Lower leg skin (tissue), 4 donors: ENCODE data around the gene GPR87. TPM values are rescaled to one million over a fixed set of nuclear protein-coding genes. Genes with fewer than 3 reads are reported as not detected.

ENCODE experiments used
- DNase-seq, 2 donors: peaks; one replicate each; pipeline ENCODE4 v3.0.0-alpha.2; 2019; ENCODE audit warnings: low spot score in 2 of 2
- H3K4me3 ChIP-seq: fragments of 200-600 bp; sonication (generic); 2 replicates; pipeline ENCODE4 v1.5.1; 2017; ENCODE audit warnings: mild to moderate bottlenecking, low read depth; ENCODE audit not compliant: poor library complexity, severe bottlenecking
- POLR2A ChIP-seq, 2 donors: fragments of 450-650 bp; IDR thresholded peaks; one replicate each; pipeline ENCODE4 v1.6.1; 2016 to 2017; ENCODE audit warnings: antibody characterized with exemption in 2 of 2, mild to moderate bottlenecking in 1 of 2, moderate library complexity in 1 of 2
- WGBS, 2 donors: methylation state at CpG; one replicate each; pipeline ENCODE4 v1.1.5; 2018; 5-methylcytosine and 5-hydroxymethylcytosine counted together
- intact Hi-C: fragments of 100-400 bp; cut with DNase I; formaldehyde crosslinking; loops from one replicate; pipeline ENCODE4 v1.15.0; 2023; ENCODE audit warnings: low total_unique reads
- total RNA-seq, 4 donors: library from RNA; depleted of rRNA; stranded (reverse); fragments of >200 nt; gene quantifications; one replicate each; pipeline ENCODE4 v1.1.0, GENCODE V29; 2016
- TF ChIP-seq, protein P1 (sequence below), 3 donors: fragments of 450-650 bp; IDR thresholded peaks; one replicate each; pipeline ENCODE4 v1.5.1; 2016; ENCODE audit warnings: antibody characterized with exemption in 3 of 3, mild to moderate bottlenecking in 3 of 3, moderate library complexity in 2 of 3

GPR87 gene
- total RNA-seq, 4 donors from 2014 or later = 24.2 to 68.5 (median 55.4) TPM

DNA sequence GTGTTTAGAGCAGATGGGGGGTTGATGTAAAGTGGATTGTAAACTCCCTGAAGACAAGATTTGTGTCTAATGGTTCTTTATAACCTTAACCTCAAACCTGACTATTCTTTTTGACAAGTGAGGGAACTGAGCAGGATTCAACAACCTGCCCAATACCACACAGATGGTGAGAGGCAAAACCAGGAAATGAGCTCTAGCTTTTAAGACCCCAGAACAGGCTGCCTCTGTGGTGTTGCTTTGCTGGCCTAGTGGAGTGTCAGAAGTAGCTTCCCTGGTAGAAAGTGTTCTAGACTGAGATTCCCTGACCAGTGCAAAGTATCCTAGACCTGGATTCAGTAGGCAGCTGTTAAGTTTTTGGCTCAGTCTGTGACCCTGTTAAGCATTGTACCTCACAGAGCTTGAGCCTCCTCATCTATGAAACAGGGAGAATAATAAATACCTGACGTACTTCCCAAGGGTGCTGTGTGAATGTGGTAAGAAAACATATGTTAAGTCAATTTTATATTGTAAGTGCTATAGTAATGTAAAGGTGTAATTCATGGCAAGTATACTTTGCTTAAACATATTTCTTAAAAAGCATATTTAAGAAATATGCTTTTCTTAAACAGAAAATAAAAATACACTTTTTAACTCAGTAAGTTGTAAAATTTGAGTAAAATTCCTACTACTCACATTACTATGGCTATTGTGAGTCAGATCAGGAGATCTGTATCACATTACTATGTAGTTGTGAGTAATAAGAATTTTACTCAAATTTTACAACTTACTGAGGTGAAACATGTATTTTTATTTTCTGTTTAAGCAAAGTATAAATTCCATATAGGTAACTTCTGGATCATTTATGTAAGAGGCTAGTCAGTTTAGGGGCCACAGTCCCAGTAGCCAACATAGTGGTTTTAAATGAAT, 8.8 kb downstream of the GPR87 start:
- TF ChIP-seq, protein P1, sequence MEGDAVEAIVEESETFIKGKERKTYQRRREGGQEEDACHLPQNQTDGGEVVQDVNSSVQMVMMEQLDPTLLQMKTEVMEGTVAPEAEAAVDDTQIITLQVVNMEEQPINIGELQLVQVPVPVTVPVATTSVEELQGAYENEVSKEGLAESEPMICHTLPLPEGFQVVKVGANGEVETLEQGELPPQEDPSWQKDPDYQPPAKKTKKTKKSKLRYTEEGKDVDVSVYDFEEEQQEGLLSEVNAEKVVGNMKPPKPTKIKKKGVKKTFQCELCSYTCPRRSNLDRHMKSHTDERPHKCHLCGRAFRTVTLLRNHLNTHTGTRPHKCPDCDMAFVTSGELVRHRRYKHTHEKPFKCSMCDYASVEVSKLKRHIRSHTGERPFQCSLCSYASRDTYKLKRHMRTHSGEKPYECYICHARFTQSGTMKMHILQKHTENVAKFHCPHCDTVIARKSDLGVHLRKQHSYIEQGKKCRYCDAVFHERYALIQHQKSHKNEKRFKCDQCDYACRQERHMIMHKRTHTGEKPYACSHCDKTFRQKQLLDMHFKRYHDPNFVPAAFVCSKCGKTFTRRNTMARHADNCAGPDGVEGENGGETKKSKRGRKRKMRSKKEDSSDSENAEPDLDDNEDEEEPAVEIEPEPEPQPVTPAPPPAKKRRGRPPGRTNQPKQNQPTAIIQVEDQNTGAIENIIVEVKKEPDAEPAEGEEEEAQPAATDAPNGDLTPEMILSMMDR (IDR thresholded peaks at IDR 0.05) = no peak
- no peak for TF ChIP-seq POLR2A (IDR thresholded peaks at IDR 0.05)
- WGBS, 2 donors = 71 to 76% methylated on average over 1 of the region's 1 CpG
- no peak overlapping the region for H3K4me3 ChIP-seq
- DNase-seq = no peak
- intact Hi-C loops = no loop called here

DNA sequence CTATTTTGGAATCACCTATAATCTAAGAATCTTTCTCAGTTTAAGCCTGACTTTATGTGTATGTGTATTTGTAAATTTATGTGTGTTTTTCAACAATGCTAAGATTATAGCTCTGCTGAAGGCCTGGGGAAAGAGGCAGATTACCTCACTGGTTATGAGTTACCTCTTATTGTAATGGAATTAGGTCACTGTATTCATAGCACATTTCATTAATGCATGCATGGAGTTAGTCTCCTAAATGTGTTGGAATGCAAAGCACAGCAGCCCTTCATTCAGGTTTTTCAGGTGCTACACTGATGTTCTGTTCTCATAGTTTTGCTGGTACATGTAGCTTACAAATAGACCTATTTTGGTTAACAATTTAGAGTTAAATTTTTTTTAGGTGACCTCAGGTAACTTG, 9.5 kb downstream of the GPR87 start:
- TF ChIP-seq, protein P1 (IDR thresholded peaks at IDR 0.05) = no peak
- TF ChIP-seq POLR2A (IDR thresholded peaks at IDR 0.05) = no peak
- intact Hi-C loops = no loop called here
- no peak overlapping the region for H3K4me3 ChIP-seq
- DNase-seq = no peak

DNA sequence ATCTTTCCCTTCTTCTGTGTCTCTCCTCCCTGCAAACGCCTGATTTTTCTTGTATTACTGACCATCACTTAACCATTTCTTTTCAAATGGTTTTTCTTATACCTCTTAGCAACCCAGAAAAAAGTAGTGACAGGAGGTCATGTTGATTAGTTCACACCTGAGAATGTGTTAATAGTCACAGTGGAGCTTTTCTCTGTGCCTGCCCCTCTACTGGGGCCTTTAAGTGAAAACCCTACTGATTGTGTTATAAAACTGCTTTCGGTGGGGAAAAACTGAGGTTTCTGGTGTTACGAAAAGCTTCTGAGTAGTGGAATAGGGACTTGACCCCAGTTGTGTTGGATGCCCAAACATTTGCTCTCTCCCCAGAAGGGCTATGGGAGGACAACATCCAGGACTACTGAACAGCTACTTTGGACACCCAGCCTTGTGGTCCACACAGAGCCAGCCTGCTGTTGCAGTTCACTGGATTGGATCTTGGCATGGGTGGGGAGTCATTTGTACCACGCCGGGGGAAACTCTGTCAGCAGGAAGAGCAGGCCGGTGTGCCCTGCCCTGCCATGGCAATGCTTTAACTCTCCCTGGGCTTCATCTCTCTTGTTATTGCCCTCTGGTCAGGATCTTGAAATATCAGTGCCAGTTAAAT, 10.3 kb downstream of the GPR87 start:
- 72 to 83% methylated on average over 6 of the region's 6 CpGs for WGBS, 2 donors
- DNase-seq = no peak
- no peak overlapping the region for H3K4me3 ChIP-seq
- TF ChIP-seq, protein P1 (IDR thresholded peaks at IDR 0.05) = no peak
- no peak for TF ChIP-seq POLR2A (IDR thresholded peaks at IDR 0.05)
- intact Hi-C loops = no loop called here

DNA sequence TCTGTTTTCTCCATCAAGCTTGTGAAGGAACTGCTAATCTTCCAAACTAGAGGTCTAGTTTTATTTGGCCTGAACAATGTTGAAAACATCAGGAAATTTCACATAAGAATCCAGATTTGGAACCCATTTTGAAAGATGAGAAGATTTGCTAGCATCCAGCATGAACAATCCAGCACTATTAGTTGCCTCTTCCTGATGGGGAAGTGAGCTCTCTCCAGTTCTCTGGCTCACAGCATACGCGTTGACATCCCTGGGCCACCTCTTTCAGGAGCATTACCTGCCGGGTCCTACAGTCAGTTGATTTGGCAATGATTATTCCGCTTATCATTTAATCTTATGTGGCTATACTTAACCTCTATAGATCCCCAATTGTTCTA, 10.9 kb downstream of the GPR87 start:
- no peak for DNase-seq

DNA sequence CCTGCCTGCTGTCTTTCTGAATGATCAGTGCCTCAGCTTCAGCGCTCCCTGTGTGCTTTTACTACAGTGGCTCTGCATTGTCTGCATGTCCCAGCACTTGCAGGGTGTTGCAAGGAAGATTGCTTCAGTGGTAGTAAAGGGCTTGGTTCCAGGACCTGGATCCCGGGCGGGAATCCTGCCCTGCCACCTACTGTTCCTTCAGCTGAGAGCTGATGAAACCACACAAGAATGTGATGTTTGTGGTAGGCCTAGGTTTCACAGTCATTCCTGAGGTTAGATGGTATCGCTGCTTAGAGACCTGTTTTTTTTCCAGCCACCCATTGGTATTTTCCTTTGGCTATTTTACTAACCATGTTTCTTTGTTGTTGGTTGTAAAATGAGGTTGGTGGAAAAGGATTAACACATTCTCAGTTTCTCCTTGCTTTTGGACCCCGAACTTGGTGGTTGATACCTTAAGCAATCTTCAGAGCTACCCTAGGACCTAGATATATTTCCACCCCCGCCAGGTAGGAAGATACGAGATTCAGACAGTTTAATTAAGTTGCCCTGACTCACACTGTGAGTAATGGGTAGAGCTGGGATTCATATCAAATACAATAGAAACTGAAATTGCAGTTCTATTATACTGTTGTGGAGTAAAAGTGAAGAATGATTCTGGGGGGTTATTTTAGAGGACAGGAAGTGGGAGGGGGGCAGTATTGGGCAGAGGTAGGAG, 11.4 kb downstream of the GPR87 start:
- no peak for TF ChIP-seq POLR2A (IDR thresholded peaks at IDR 0.05)
- DNase-seq = peak; percentile 81 to 95
- intact Hi-C loops = no loop called here
- H3K4me3 ChIP-seq = no peak overlapping the region
- 37 to 43% methylated on average over 7 of the region's 7 CpGs for WGBS, 2 donors

More for the DNA sequence above, 10.9 kb downstream of the GPR87 start:
- TF ChIP-seq, protein P1 (IDR thresholded peaks at IDR 0.05) = no peak
- intact Hi-C loops = no loop called here
- H3K4me3 ChIP-seq = no peak overlapping the region
- 67 to 72% methylated on average over 4 of the region's 4 CpGs for WGBS, 2 donors

DNA sequence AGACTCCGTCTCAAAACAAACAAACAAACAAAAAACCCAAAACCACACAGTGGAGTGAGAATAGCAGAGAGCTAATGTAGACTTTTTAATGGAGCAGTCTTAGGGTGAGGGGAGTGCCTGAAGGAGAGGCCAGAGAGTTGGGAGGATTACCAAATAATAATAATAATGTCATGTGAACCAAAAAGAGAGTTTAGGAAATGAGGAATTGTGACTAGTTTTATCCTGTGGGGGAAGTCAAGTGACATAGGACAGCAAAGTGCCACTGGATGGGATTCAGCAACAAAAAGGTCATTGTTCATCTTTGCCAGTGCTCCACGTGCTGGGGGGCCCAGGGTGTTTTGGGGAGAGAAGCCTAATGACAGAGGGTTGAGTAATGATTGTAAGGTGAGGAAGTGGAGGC, 12.9 kb downstream of the GPR87 start:
- intact Hi-C loops = no loop called here
- DNase-seq = no peak
- no peak overlapping the region for H3K4me3 ChIP-seq
- WGBS, 2 donors = 68 to 74% methylated on average over 2 of the region's 2 CpGs
- TF ChIP-seq, protein P1 (IDR thresholded peaks at IDR 0.05) = no peak
- TF ChIP-seq POLR2A (IDR thresholded peaks at IDR 0.05) = no peak
